Peyer's patch (tissue), 4 donors: ENCODE results near the gene TMEM63A.

Experiments
- POLR2A ChIP-seq, 2 donors: fragments of 450-650 bp; IDR thresholded peaks; one replicate each; pipeline ENCODE4 v1.5.1; 2017; ENCODE audit warnings: antibody characterized with exemption in 2 of 2, mild to moderate bottlenecking in 2 of 2, moderate library complexity in 2 of 2
- TF ChIP-seq, protein P1 (sequence below), 6 experiments: fragments of 450-650 bp in 4 of 6; fragments of 200-600 bp in 2 of 6; sonication (generic) in 1 of 6; IDR thresholded peaks; one replicate each; pipeline ENCODE4 v1.5.1; 2017 to 2019; ENCODE audit warnings: antibody characterized with exemption in 6 of 6, mild to moderate bottlenecking in 3 of 6, moderate library complexity in 1 of 6

DNA sequence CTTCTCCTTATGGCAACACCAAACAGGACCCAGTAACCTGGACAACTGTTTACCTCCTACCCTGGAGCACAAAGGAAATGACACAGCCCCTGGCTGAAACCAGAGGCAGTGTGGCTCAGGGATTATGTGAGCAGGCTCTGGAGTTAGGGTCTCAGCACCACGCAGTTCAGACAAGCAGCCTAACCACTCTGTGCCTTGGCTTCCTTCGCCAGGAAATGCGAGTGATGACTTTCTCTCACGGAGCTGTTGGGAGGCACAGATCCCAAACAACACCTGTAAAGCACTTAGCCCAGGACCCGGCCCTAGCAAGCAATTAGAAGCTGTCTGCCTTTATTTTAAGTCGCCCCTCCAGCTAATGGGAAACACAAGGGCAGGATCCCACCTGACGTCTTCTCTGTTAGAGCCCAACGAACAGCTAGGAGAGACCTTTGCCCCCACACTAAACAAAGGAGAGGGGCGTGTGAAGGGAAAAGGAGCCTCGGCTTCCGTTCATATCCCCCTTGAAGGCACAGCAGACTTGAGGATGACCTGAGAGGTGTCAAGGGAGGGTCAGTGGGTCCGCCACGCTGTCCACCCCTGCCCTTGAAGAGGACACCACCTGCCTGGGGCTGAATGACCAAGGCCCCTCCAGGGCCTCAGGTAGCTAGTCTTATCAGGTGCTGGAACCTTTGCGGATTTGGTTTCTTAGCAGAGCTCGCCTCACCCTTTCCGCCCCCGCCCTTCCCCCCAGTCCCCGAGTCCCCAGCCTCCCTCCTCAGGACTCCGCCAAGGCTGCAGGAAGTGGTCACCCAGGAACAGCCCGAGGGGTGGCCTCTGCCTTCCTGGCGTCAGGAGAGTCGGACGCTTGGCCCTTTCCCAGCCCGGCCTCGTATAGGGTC lies 860 bp downstream of the TMEM63A start:
- TF ChIP-seq, protein P1, sequence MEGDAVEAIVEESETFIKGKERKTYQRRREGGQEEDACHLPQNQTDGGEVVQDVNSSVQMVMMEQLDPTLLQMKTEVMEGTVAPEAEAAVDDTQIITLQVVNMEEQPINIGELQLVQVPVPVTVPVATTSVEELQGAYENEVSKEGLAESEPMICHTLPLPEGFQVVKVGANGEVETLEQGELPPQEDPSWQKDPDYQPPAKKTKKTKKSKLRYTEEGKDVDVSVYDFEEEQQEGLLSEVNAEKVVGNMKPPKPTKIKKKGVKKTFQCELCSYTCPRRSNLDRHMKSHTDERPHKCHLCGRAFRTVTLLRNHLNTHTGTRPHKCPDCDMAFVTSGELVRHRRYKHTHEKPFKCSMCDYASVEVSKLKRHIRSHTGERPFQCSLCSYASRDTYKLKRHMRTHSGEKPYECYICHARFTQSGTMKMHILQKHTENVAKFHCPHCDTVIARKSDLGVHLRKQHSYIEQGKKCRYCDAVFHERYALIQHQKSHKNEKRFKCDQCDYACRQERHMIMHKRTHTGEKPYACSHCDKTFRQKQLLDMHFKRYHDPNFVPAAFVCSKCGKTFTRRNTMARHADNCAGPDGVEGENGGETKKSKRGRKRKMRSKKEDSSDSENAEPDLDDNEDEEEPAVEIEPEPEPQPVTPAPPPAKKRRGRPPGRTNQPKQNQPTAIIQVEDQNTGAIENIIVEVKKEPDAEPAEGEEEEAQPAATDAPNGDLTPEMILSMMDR (IDR thresholded peaks at IDR 0.05), result no peak
- no peak for TF ChIP-seq POLR2A (IDR thresholded peaks at IDR 0.05)
